ENCODE results near the gene SPTBN1. TPM values are rescaled to one million over a fixed set of nuclear protein-coding genes. Genes with fewer than 3 reads are reported as not detected.

Gene SPTBN1
- total and polyA plus RNA-seq, 2 of the 13 experiments (the other 11 are each of a cell fraction or from before 2014, with no cell fraction given) = 123 to 299 TPM

GRCh38 chr2:54572262-54572635 is 116.1 kb downstream of the SPTBN1 start (continued):
- peak; percentile 18; the same call in 1 of the 2 replicates for TF ChIP-seq ATF7 (IDR thresholded peaks at IDR 0.05)
- TF ChIP-seq ATF7 (CRISPR knock-in tag; IDR thresholded peaks at IDR 0.05) = no peak; the same call in 1 of the 2 replicates
- TF ChIP-seq GABPA (IDR thresholded peaks at IDR 0.05; ENCODE audit: low read depth, low read length) = no peak
- no peak; the same call in none of the 2 replicates for TF ChIP-seq GABPA (CRISPR knock-in tag; IDR thresholded peaks at IDR 0.05; ENCODE audit: low read depth)
- no peak for TF ChIP-seq ZNF138 (CRISPR knock-in tag; IDR thresholded peaks at IDR 0.05; ENCODE audit: low read depth)
- TF ChIP-seq ZNF557 (CRISPR knock-in tag; IDR thresholded peaks at IDR 0.05) = peak; percentile 33; the same call in 1 of the 2 replicates
- TF ChIP-seq ZNF367 (CRISPR knock-in tag; IDR thresholded peaks at IDR 0.05; ENCODE audit: borderline replicate concordance) = 0 out of 2 replicates have a peak, but pooled peaks have one; percentile 58
- peak; percentile 87; the same call in 1 of the 2 replicates for TF ChIP-seq FOSL1 (CRISPR knock-in tag; IDR thresholded peaks at IDR 0.05; ENCODE audit: borderline replicate concordance)
- peak; percentile 40; the same call in 1 of the 2 replicates for TF ChIP-seq REPIN1 (CRISPR knock-in tag; IDR thresholded peaks at IDR 0.05; ENCODE audit: borderline replicate concordance, low read depth)
- TF ChIP-seq GATAD1 (CRISPR knock-in tag; IDR thresholded peaks at IDR 0.05) = no peak
- no peak for TF ChIP-seq SRSF1 (optimal IDR thresholded peaks at IDR 0.05; ENCODE audit: low read depth, low read length)
- peak; percentile 57; the same call in 1 of the 3 replicates for TF ChIP-seq MXI1 (IDR thresholded peaks at IDR 0.05; ENCODE audit: borderline replicate concordance, low read depth, low read length)
- TF ChIP-seq ZNF230 (CRISPR knock-in tag; IDR thresholded peaks at IDR 0.05) = no peak
- TF ChIP-seq FOXA3 (CRISPR knock-in tag; IDR thresholded peaks at IDR 0.05) = peak; percentile 98
- TF ChIP-seq GABPB1 (CRISPR knock-in tag; IDR thresholded peaks at IDR 0.05) = no peak
- TF ChIP-seq KDM2A (CRISPR knock-in tag; IDR thresholded peaks at IDR 0.05; ENCODE audit: borderline replicate concordance, low read depth) = no peak
- 0 out of 2 replicates have a peak, but pooled peaks have one; percentile 58 for TF ChIP-seq ISX (CRISPR knock-in tag; conservative IDR thresholded peaks at IDR 0.05)
- TF ChIP-seq ZNF362 (CRISPR knock-in tag; IDR thresholded peaks at IDR 0.05; ENCODE audit: borderline replicate concordance) = peak; percentile 64; the same call in 1 of the 2 replicates
- peak; percentile 73 for TF ChIP-seq HOXA3 (CRISPR knock-in tag; IDR thresholded peaks at IDR 0.05)
- peak; percentile 66 for TF ChIP-seq FOXP1 (IDR thresholded peaks at IDR 0.05)
- peak; percentile 94 for TF ChIP-seq FOXP1 (CRISPR knock-in tag; IDR thresholded peaks at IDR 0.05)
- peak; percentile 21; the same call in 1 of the 2 replicates for TF ChIP-seq NR2C2 (CRISPR knock-in tag; IDR thresholded peaks at IDR 0.05; ENCODE audit: borderline replicate concordance)
- peak; percentile 57; the same call in 1 of the 2 replicates for TF ChIP-seq MIER3 (CRISPR knock-in tag; IDR thresholded peaks at IDR 0.05; ENCODE audit: borderline replicate concordance)
- TF ChIP-seq MED13 (CRISPR knock-in tag; IDR thresholded peaks at IDR 0.05) = peak; percentile 34; the same call in 1 of the 2 replicates
- TF ChIP-seq XRCC5 (optimal IDR thresholded peaks at IDR 0.05; ENCODE audit: low read length) = peak; percentile 16
- TF ChIP-seq BCL3 (CRISPR knock-in tag; IDR thresholded peaks at IDR 0.05) = no peak
- peak; percentile 68; the same call in 1 of the 2 replicates for TF ChIP-seq ETV5 (CRISPR knock-in tag; IDR thresholded peaks at IDR 0.05; ENCODE audit: borderline replicate concordance)
